GM12865 (cell line): ENCODE results near the gene CPS1.

ENCODE experiments used
- DNase-seq: peaks from one replicate; pipeline ENCODE4 v3.0.0; 2010; ENCODE audit warnings: low read depth
- H3K4me3 ChIP-seq: 2 replicates; pipeline ENCODE4 v1.5.1; 2011; ENCODE audit warnings: mild to moderate bottlenecking, low read depth, low read length, control low read depth
- TF ChIP-seq, protein P1 (sequence below): IDR thresholded peaks from 2 replicates; pipeline ENCODE4 v1.5.1; 2011; ENCODE audit warnings: low read length, control low read depth, low read depth, inconsistent platforms; ENCODE audit not compliant: insufficient read depth; ENCODE audit errors: missing control alignments

CPS1 gene

DNA sequence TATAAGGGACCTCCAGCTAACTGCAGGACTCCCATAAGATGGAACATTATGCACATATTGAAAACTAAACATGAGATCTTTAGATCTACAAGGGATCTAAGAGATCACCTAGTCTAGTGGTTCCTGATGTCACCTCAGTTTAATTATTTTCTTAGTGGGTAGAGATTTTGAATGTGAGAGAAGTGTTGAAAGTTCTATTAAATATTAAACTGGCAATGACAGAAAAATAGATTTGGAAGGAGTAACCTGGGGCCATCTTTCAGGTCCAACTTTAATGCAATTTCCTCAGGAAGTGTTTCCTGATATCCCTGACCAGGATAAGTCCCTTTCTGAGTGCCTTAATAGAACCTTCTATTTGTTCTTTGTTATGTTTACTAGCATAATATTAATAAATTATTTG lies 29.1 kb upstream of the CPS1 start:
- TF ChIP-seq, protein P1, sequence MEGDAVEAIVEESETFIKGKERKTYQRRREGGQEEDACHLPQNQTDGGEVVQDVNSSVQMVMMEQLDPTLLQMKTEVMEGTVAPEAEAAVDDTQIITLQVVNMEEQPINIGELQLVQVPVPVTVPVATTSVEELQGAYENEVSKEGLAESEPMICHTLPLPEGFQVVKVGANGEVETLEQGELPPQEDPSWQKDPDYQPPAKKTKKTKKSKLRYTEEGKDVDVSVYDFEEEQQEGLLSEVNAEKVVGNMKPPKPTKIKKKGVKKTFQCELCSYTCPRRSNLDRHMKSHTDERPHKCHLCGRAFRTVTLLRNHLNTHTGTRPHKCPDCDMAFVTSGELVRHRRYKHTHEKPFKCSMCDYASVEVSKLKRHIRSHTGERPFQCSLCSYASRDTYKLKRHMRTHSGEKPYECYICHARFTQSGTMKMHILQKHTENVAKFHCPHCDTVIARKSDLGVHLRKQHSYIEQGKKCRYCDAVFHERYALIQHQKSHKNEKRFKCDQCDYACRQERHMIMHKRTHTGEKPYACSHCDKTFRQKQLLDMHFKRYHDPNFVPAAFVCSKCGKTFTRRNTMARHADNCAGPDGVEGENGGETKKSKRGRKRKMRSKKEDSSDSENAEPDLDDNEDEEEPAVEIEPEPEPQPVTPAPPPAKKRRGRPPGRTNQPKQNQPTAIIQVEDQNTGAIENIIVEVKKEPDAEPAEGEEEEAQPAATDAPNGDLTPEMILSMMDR, result no peak
- no peak for DNase-seq
- H3K4me3 ChIP-seq, result no peak overlapping the region

DNA sequence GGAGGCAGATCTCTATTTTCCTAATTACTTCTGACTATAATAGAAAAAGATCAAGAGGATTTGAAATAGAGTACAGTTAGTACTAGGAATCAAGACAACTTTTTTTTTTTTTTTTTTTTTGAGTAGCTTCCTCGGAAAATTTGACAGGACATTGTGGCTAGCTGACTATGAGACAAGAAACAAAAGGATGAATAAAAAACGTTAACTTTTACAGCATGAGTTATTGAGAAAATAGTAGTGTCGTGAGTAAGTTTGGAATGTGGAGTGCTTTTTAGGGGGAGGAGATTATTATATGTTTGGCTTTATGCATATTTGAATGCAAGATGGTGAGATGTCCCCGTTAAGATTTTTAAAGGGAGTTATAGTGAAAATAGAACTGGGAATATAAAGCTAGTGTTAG lies 27.7 kb upstream of the CPS1 start:
- no peak overlapping the region for H3K4me3 ChIP-seq
- no peak for DNase-seq
- TF ChIP-seq, protein P1, result no peak

DNA sequence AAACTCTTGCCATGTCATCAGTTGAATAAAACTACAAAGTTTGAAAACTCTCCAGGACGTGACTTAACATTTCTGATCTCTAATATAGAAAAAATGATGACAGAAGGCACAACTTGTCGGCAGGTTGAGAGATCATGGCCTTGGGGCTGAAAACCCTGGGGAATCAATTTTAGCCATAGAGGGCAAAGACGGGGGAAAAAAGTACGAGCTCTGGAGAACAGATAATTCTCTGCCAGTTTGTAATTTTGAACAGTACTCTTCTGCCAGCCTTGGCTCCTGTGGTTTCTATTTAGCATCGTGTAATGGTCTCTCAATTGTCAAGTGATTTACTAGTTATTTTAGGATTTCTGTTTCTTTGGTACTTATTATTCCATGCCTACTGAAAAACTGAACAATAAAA lies 25.3 kb upstream of the CPS1 start:
- TF ChIP-seq, protein P1, result no peak
- no peak for DNase-seq
- H3K4me3 ChIP-seq, result no peak overlapping the region

DNA sequence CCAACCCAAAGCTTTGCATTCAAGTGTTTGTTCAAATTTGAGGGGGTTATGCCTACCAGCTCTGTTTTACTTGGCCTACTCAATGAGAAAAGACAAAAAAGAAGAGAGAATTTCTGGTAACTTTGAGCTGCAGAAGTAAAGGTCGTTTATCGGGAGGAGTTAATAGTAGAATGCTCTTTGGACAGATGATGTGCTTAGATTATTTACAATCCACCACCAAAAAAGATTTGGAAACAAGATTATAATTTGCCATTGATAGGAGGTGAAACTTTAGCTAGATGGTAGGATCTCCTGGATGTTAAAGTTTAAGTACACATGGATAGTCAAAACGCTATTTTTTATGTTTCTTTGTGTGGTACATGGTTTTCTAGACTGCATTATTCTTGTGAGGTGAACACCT lies 24.9 kb upstream of the CPS1 start:
- TF ChIP-seq, protein P1, result no peak
- no peak for DNase-seq

DNA sequence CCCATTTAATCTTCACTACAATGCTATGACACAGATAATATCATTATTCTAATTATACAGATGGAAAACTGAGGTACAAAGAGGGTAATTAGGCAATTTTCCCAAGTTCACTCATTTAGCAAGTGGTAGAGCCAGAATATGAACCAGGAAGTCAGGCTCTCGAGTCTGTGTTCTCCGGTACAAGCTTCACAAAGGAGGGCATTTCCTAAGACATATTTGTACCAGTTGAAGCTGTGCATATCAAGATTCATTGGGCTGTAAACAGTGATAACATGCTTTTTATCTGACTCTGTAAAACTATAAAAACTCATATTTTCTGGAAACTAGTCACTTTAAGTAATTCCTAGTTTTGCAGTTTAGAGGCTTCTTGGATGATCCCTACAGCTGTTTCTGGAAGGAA lies 23.0 kb upstream of the CPS1 start:
- no peak for DNase-seq
- H3K4me3 ChIP-seq, result no peak overlapping the region
- TF ChIP-seq, protein P1, result no peak

More for the DNA sequence above, 24.9 kb upstream of the CPS1 start:
- H3K4me3 ChIP-seq, result no peak overlapping the region

DNA sequence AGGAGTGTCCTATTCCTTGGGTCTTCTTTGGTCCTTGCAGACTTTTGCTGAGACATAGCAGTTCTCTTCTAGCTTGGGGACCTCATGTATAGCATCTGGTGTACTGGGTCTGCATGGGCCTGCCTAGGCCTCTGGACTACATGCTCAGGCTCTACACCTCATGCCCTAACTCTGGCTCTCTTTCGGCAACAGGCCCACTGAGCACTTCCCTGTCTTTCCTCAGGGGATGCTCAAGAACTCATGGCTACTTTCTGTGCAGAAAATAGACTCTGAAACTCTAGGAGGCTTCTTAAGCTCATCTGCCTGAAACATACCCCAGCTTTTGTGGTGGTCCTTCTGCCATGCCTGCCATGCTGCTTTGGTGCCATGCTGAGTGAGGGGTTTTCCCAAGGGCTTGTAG lies 21.5 kb upstream of the CPS1 start:
- TF ChIP-seq, protein P1, result no peak
- no peak for DNase-seq
- no peak overlapping the region for H3K4me3 ChIP-seq

DNA sequence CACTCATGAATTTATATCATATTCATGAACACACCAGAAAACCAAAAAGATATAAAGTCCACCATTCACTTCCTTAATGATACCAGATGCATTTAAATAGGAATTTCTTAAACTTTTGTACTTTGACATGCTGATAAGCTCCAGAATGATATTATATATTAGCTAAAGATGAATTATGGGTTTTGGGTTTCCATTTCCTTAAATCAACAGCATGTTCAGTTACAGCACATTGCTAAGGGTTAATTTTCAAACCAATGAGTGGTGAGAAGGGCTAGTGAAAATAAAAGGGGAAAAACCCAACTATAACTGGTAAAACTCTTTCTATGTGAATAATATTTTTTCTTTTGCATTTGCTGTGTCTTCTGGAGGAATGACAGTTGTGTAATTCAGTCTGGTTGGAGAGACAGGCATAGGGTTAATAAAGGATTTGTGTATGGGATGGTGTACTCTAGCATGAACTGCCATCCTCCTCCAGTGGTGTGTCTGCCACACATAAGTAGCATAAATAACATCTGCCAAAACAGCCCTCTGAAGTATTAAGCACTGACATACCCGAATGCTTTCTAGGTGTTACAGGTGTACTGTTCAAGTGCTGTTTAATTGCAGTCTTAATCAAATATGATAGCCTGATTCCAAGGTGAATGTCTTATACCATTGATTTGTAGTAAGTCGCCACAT lies 19.3 kb upstream of the CPS1 start:
- no peak for DNase-seq
- no peak overlapping the region for H3K4me3 ChIP-seq
- TF ChIP-seq, protein P1, result no peak
